GM21367 (cell line): ENCODE results near the gene TBC1D5.
"Not testable (repeated sequence)": the region's sequence is repeated elsewhere in the genome, so short reads cannot be mapped to it uniquely, and the experiment has no call there.

ENCODE experiments used
- ATAC-seq: cut with Tn5 transposase; IDR thresholded peaks from one replicate; pipeline ENCODE4 v1.9.1; 2021; ENCODE audit not compliant: unreplicated experiment

TBC1D5 gene

GRCh38 chr3:17724122-17724521 lies 18.3 kb downstream of the TBC1D5 start:
- ATAC-seq, result no peak

DNA sequence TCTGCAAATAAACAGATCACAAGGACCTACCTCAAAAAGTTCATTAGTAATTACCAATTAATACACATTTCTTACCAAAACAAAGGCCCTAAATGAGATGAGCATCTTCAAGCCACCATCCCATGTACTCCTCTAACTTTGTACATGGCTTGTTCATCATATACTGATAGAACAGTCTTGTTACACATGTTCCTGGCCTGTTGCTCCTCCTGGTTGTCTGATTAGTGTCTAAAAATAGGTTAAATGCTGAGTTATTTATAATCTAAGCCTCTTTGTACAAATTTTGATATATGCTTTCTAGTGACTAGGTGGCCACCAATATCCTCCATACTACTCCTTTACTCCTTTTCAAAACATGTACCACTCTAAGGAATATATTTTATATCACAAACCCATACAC lies 25.0 kb downstream of the TBC1D5 start:
- no peak for ATAC-seq

DNA sequence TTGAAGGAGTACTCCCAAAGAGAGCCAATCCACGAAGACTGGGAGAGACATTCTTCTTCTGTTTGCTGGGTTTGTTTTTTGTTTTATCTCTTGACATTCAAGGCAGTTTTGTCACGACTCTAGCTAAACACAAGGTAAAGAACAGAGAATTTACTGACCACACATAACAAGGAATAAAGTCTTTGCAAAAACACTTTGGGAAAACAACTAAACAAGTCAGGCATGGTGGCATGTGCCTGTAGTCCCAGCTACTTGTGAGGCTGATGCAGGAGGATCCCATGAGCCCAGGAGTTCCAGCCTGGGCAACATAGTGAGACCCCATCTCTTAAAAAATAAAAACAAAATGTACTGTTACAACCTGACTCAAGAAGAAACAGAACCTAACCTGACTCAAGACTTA lies 28.0 kb downstream of the TBC1D5 start:
- no peak for ATAC-seq

- ATAC-seq, result no peak
Observed at GRCh38 chr3:17709236-17709810, 33.1 kb downstream of the TBC1D5 start.

GRCh38 chr3:17707813-17708543 lies 34.5 kb downstream of the TBC1D5 start:
- ATAC-seq, result no peak

- ATAC-seq, result not testable (repeated sequence)
Observed at GRCh38 chr3:17705991-17706390, 36.4 kb downstream of the TBC1D5 start.

DNA sequence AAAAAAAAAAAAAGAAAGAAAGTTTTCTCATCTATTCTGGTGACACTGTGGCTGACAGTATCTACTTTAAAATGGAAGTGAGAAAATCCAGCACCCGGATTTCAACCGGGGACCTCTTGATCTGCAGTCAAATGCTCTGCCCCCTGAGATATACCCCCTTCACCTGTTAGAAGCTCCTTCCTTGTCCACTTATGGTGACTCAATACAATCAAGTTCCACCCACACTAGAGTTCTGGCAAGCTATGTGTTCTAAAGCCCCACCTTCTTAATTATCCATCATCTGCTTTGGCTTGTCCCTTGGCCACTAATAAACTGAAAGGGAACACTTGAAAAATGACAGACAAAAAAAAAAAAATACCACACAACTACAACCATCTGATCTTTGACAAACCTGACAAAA lies 42.6 kb downstream of the TBC1D5 start:
- ATAC-seq, result not testable (repeated sequence)

- ATAC-seq, result not testable (repeated sequence)
Observed at GRCh38 chr3:17695665-17696064, 46.8 kb downstream of the TBC1D5 start.

- not testable (repeated sequence) for ATAC-seq
Observed at GRCh38 chr3:17693670-17693999, 48.8 kb downstream of the TBC1D5 start.

GRCh38 chr3:17692846-17693669 lies 49.4 kb downstream of the TBC1D5 start:
- not testable (repeated sequence) for ATAC-seq

GRCh38 chr3:17687566-17687965 lies 54.9 kb downstream of the TBC1D5 start:
- ATAC-seq, result no peak

GRCh38 chr3:17686613-17687012 lies 55.8 kb downstream of the TBC1D5 start:
- no peak for ATAC-seq

GRCh38 chr3:17683542-17684207 lies 58.8 kb downstream of the TBC1D5 start:
- ATAC-seq, result no peak

DNA sequence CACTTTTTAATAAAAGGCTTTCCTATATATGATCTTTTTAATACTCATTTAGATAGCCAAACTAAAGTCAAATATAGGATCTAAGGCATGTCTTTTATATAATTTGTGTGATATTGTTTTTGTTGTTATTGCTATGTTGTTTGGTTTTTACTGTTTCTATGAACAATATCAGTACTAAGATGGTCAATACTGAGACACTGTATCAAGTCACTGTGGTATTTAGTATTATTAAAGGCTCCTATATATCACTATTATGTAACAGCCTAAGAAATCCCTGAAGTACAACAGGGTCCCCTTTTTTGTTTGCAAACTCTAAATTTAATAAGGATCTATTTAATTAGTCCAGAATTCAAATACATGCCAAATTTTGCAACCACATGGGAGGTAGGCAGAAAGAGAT lies 61.9 kb downstream of the TBC1D5 start:
- no peak for ATAC-seq

DNA sequence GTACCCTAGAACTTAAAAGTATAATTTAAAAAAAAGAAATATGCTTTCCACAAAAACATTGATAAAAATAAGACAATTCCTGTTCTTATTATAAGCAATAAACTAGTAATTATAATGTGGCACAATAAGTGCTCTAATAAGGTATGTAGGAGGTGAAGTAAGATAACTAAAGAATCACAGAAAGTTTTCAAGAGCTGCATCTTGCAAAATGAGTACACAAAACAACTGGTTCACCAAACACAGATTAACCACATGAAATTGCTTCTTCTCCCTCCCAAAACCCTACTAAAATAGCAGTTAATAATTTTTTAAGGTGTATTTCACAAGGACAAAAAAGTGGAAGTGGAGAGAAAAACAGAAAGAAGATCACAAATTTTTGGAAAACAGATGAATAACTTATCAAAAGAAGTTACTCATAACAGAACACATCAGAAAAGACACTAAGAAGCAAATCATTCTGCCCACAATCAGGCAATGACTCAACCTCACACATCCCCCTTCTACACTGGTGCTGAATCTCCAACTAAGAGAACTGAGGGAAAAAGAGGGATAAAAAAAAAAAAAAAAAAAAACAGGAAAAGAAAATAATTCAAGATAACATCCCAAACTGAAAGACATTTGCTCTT lies 64.2 kb downstream of the TBC1D5 start:
- ATAC-seq, result no peak

DNA sequence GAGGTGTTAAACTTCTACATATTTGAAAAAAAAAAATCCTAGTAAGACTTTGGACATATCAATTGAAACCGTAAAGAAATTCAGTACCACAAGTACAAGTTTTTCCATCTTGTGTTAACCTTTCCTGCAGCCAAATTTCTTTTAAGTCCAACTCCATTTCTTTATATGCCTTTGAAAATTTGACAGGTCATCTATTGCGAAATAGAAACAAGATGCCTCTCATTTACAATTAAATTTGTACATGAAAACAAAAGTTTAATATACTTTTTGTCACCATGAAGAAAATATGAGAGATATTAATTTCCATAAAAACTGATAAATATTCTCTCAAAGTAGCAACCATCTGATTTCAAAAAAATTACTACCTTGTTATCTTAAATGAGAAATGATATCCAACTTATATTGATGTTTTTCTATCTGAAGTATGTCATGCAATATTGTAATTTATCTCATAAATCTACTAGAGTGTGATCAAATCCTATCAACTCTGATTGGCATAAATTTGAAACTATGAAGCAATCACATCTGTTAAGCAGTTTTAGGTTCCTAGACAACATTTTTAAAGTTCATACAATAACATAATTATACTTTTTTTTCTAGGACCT lies 68.2 kb downstream of the TBC1D5 start:
- no peak for ATAC-seq

- ATAC-seq, result no peak
Observed at GRCh38 chr3:17672506-17672905, 69.9 kb downstream of the TBC1D5 start.

DNA sequence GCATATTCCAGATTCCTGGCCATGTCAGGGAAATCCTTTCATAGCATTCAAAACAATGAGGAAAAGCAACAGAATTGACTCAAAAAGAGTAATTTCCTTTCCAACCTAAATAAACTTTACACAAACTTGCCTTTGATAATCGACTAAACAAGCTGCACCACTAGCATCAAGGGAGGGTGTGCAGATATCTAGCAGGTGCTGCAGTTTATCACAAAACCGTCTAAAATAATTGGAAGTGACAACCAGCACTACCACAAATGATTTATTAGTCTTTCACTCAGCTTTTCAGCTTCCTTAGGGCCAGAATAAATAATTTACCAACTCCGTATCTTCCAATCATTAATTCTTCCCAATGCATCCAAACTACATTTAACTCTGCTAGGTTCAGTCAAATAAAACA lies 71.7 kb downstream of the TBC1D5 start:
- ATAC-seq, result no peak

- ATAC-seq, result no peak
Observed at GRCh38 chr3:17664923-17665322, 77.5 kb downstream of the TBC1D5 start.

DNA sequence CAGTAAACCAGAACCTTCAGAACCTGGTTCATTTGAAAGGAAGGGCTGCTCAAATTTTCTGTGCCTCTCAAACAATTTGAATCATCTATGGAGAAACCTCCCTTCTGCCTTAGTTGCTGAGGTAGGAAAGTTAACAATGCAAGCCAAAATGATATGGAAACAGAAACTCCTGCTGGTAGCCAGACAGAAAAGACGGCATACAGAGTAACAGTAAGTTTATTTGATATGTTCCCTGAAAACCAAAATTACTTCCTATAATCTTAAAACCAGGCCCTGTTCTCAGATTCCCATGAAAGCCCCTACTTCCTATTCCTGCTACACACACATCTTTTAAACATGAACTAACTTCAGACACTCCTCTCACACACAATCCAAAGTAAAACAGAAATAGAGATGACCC lies 86.2 kb downstream of the TBC1D5 start:
- ATAC-seq, result no peak

DNA sequence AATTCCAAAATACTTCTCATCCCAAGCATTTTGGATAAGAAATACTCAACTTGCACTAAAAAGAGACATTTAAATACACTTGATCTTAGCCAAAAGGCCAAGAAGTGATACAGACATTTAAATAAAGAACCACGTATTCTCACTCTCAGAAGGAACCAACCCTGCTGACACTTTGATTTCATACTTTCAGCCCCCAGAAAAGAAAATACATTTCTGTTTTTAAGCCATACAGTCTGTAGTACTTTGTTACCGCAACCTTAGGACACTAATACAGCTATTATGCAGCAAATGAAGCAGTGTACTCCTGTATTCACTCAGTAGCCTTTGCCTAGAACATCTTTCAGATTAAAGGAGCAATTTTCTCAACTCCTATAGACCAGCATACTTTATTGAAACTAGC lies 86.7 kb downstream of the TBC1D5 start:
- peak; percentile 72 for ATAC-seq
